ENCODE results near the gene FZD1.
"Not testable (repeated sequence)": the region's sequence is repeated elsewhere in the genome, so short reads cannot be mapped to it uniquely, and the experiment has no call there.

Gene FZD1

DNA sequence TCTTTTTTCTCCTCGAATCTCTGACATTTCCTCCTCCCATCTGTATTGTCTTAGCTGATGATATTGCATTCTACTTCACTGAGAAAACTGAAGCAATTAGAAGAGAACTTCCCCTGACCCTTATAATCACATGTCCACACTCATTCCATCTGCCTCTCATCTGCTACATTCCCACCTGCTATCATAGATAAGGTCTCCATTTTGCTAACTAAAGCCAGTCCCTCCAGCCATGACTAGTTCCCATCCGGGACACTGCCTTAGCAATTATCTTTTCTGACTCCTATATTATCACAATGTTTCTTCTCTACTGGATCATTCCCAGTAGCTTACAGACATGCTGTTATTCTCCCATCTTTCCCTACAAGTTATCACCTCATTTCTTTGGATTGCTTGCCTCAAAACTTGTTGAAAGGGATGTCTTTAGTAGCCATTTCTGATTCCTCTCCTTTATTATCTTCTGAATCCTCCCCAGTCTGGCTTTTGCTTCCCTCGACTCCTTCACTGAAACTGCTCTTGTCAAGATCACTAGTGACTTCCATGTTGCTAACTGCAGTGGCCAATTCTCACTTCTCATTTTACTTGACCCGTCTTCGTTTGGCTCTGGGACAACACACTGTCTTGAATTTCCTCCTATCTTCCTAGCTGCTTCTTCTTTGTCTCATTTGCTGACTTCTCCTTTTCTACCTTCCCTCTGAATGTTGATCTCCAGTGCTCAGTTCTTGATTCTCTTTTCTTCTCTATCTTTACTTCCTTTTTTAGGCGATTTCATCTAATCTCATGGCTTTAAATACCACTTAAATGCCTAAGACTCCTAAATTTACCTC is 35.9 kb downstream of the FZD1 start:
- DNase-seq, result no peak

DNA sequence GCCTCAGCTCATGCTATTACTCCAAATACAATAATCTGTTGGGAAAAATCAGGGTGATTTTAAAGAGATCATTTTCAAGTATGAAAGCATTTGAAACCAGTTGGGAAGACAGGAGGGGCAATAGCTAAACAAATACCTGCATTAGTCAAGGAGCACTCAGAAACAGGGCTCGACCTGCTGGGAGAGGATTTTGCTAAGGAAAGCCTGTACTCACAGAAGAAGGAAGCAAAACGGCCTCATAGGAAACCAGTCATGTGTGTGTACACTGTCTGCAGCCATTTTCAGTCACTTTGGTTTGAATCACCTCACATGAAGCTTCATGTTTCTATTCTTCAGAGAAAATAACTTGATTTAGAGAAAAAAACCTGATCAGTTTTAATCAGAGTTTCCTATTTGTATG is 38.6 kb downstream of the FZD1 start:
- DNase-seq, result no peak

DNA sequence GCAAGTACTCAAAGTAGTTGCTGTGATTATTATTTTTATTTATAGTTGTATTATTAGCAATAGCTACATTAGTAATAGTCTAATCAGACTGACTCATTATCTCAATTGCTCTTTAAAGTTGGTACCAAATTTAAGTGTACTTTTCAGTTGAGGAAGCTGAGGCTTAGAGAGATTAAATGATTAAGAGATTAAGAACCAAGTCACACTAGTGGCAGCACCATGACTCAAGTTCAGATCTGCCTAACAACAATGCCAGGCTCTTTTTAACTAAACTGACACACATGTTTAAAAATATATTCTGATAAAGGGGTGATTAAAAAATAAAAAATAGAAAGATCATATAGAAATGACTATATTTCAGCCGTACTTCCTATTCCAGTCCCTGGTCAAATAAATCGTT is 42.0 kb downstream of the FZD1 start:
- DNase-seq, result no peak

DNA sequence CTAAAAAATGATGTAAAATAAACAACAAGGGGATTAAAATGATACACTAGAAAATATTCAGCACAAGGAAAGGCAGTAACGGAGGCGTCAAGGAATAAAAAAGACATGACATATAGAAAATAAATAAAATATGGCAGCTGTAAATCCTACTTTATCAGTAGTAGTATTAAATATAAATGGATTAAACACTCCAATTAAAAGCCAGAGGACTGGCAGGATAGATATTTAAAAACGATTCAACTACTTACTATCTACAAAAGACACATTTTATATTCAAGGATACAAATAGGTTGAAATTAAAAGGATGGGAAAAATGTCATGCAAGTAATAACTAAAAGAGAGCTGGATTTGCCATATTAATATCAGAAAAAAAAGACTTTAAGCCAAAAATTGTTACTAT is 43.2 kb downstream of the FZD1 start:
- no peak for DNase-seq

DNA sequence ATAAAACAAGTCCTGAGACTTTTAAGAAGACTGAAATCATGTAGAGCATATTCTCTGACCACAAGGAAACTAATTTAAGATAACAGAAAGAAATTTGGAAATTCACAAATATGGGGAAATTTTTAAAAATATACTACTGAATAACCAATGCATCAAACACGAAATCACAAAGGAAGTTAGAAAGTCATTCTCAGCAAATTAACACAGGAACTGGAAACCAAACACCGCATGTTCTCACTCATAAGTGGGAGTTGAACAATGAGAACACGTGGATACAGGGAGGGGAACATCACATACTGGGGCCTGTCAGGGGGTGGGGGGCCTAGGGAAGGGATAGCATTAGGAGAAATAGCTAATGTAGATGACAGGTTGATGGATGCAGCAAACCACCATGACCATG is 44.0 kb downstream of the FZD1 start:
- DNase-seq, result not testable (repeated sequence)

DNA sequence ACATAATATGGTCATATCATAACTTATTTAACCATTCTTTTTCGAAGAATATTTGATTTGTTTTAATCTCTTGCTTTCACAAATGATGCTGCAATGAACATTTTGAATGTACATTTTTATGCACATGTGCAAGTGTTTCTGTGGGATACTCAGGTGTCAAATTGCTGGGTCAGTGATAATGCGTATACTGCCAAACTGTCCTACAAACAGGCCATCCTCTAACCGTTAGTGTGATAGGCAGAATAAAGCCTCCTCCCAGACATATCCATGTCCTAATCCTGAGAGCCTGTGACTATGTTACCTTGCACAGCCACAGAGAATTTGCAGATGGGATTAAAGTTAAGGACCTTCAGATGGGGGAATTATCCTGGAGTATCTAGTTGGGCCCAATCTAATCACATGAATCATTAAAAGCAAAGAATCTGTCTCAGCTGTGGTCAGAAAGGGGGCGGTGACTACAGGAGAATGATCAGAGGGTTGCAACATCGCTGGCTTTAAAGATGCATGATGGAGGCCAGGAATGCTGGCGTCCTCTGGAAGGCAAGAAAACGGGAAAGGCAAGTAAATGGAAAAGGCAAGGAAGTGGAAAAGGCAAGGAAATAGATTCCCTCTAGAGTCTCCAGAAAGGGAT is 46.7 kb downstream of the FZD1 start:
- no peak for DNase-seq

DNA sequence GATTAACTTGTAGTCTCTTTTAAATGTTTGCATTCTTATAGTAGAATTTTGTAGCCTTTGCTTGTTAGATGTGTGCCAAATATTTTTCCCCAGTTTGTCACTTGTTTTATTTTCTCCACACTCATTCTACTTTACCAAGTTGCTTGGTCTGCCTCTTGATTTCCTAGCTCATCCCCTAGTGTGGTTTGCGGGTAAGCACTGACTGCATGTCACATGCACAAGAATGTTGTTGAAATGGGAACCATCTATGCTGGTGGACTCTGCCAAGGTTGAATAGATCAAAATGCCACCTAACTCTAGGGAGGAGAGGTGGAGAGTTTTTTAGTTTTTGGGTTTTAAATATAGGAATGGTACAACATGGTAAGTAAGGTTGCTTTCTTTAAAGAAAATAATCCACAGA is 47.6 kb downstream of the FZD1 start:
- no peak for DNase-seq

DNA sequence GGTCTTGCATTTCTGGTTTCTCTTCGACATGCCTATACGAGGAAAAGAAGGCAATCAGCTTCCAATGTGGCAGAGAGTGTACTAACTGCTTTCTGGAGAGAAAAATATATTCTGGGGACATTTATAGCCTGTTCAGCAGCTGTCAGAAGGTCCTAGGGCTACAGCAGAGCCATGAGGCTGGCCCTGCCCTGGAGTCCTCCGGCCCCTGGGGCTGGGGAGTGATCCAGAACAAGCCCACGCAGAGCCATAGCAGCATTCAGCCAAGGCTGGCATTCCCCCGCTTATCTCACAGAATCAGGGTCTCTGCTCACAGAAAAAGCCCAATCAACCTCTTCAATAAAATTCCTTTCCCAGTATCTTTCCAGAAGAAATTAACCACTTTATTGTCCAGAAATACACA is 48.9 kb downstream of the FZD1 start:
- DNase-seq, result no peak

DNA sequence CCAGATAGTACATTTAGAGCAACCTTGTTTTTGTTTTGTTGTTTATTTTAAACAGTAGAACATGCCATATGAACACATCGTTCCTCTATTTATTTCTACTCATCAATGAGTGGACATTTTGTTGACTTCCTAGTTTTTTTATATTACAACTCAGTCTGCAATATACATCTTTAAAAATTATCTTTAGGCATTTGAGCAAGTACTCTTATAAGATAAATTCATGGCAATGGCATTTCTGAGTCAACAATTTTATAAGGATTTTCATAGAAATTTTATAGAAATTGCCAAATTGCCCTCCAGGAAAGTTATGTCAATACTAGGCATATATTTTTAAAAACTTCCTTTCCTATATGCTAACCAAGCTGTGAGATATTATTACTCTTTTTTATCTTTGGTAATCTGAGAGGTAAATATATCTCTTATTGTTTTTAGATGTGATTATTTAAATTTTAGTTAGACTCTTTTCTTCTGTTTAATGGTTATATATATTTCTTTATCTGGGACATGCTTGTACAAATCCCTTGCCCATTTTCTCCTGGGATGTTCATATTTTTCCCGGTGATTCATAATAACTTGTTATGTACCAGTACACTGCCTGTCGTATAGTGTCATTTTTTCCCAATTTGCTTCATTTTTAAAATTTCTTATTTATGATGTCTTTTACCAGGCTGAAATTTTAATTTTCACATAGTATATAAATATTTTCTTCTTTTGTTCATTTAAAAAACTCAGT is 50.5 kb downstream of the FZD1 start:
- no peak for DNase-seq

DNA sequence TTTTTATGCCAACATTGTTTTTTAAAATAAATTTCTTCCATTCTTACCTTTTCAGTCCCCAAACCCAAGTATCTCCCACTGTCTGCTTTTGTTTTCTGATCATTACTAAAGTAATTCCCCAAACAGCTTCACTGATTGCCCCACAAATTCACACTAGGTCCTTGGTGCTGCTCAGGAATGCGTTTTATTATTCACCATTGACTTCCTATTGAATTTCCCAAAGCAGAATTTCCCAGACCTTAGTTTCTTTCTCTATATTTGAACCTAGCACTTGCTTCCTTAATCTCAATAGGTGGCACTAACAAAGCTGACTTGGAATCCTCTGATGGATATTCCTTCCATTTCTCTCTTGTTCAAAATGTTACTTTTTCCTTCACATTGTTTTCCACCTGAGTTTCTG is 52.2 kb downstream of the FZD1 start:
- DNase-seq, result no peak

DNA sequence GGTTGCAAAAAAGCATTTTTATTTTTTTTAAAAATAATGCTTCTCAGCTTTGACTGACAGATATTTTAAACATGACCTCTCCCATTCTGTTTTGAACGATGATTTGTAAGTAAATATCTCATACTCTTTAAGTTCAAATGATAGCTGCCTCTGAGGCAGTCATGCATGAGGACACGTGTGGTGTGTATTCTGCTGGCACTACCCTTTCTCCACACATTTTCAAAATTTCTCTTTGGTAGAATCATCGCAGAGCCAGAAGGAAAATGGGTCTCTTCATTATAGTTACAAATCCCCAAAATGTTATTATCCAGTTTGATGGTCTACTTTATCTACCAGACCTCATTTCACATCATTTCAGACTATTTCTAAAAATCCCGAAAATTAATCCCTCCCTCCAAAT is 55.1 kb downstream of the FZD1 start:
- DNase-seq, result no peak

DNA sequence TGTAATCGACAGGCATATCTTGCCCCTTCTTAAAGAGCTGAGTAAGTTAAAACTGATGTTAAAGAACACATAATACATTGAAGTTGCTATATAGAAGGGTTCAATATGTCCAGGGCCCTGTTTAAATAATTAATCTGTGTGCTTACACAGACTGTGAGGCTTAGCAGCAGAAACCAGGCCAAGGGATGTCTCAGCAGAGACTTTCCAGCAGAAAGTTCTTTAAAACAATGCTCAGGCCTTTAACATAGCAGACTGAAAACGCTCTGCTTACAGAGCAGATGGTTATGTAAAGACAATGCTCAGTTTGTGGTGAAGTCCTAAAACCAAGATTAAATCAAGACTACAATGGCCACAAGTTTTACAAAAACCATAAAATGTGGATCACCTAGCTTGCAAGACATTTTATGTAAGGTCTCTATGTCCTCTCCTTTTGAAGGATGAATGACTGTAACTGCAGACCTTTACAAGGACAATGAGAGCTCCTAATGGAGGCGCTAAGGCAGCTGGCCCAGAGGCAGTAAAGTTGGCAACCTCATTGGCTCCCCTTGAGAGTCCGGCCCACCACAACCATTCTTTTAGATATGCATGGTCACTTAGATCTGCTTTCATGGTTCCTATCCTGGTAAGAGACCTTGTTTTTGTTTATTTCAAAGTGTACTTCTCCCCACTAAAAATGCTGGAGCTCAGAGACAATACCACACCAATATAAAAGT is 56.3 kb downstream of the FZD1 start:
- no peak for DNase-seq
